Liver (tissue), 3 donors: Measurements from ENCODE around the gene PDE4D.

ENCODE experiments used
- CTCF ChIP-seq: fragments of 150-350 bp; IDR thresholded peaks from 2 replicates; pipeline ENCODE4 v1.5.1; 2017; ENCODE audit warnings: improper control_type of control experiment, low read depth, low read length; ENCODE audit not compliant: missing input control
- EGR1 ChIP-seq, 2 donors: IDR thresholded peaks; 2 replicates each; pipeline ENCODE4 v1.6.1; 2016 to 2018; ENCODE audit warnings: antibody characterized with exemption in 2 of 2, low read depth in 2 of 2
- FOXA1 ChIP-seq: IDR thresholded peaks from 2 replicates; pipeline ENCODE4 v1.6.1; 2016; ENCODE audit warnings: antibody characterized with exemption
- HNF4G ChIP-seq: IDR thresholded peaks from 2 replicates; pipeline ENCODE4 v1.6.1; 2016; ENCODE audit warnings: antibody characterized with exemption
- JUND ChIP-seq, 2 donors: IDR thresholded peaks; 2 replicates each; pipeline ENCODE4 v1.6.1; 2016; ENCODE audit warnings: antibody characterized with exemption in 2 of 2
- MAX ChIP-seq: IDR thresholded peaks from 2 replicates; pipeline ENCODE4 v1.6.1; 2016; ENCODE audit warnings: antibody characterized with exemption
- RAD21 ChIP-seq, 2 donors: IDR thresholded peaks; 2 replicates each; pipeline ENCODE4 v1.6.1; 2016; ENCODE audit warnings: antibody characterized with exemption in 2 of 2, mild to moderate bottlenecking in 2 of 2
- REST ChIP-seq: IDR thresholded peaks from 2 replicates; pipeline ENCODE4 v1.6.1; 2016; ENCODE audit warnings: antibody characterized with exemption, mild to moderate bottlenecking
- RXRA ChIP-seq, 2 donors: IDR thresholded peaks; 2 replicates each; pipeline ENCODE4 v1.6.1; 2017 to 2018; ENCODE audit warnings: antibody characterized with exemption in 2 of 2, mild to moderate bottlenecking in 1 of 2
- SP1 ChIP-seq: IDR thresholded peaks from 2 replicates; pipeline ENCODE4 v1.6.1; 2018; ENCODE audit warnings: antibody characterized with exemption, mild to moderate bottlenecking
- TAF1 ChIP-seq: conservative IDR thresholded peaks from 2 replicates; pipeline ENCODE4 v1.6.1; 2016; ENCODE audit warnings: antibody characterized with exemption, mild to moderate bottlenecking
- YY1 ChIP-seq: IDR thresholded peaks from 2 replicates; pipeline ENCODE4 v1.6.1; 2016; ENCODE audit warnings: antibody characterized with exemption, mild to moderate bottlenecking
- TF ChIP-seq, protein P1 (sequence below): IDR thresholded peaks from 2 replicates; pipeline ENCODE4 v1.6.1; 2016; ENCODE audit warnings: antibody characterized with exemption
- TF ChIP-seq, protein P2 (sequence below): IDR thresholded peaks from 2 replicates; pipeline ENCODE4 v1.6.1; 2016; ENCODE audit warnings: antibody characterized with exemption
- donor health status: healthy.
- donor health status: healthy.

GRCh38 chr5:59829922-59830321, 63.6 kb downstream of the PDE4D start:
- TF ChIP-seq CTCF (no peak), EGR1 (IDR thresholded peaks at IDR 0.05; ENCODE audit: low read depth in 2 of 2) (no peak), RAD21 (IDR thresholded peaks at IDR 0.05) (no peak), MAX (no peak), YY1 (no peak), REST (no peak), FOXA1 (no peak), TAF1 (no peak), SP1 (no peak), HNF4G (no peak), JUND (IDR thresholded peaks at IDR 0.05) (no peak), RXRA (IDR thresholded peaks at IDR 0.05) (no peak)
- TF ChIP-seq, protein P1, sequence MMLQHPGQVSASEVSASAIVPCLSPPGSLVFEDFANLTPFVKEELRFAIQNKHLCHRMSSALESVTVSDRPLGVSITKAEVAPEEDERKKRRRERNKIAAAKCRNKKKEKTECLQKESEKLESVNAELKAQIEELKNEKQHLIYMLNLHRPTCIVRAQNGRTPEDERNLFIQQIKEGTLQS: no peak
- TF ChIP-seq, protein P2, sequence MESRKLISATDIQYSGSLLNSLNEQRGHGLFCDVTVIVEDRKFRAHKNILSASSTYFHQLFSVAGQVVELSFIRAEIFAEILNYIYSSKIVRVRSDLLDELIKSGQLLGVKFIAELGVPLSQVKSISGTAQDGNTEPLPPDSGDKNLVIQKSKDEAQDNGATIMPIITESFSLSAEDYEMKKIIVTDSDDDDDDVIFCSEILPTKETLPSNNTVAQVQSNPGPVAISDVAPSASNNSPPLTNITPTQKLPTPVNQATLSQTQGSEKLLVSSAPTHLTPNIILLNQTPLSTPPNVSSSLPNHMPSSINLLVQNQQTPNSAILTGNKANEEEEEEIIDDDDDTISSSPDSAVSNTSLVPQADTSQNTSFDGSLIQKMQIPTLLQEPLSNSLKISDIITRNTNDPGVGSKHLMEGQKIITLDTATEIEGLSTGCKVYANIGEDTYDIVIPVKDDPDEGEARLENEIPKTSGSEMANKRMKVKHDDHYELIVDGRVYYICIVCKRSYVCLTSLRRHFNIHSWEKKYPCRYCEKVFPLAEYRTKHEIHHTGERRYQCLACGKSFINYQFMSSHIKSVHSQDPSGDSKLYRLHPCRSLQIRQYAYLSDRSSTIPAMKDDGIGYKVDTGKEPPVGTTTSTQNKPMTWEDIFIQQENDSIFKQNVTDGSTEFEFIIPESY: no peak
